ENCODE measurements around the gene AP5S1. TPM values are rescaled to one million over a fixed set of nuclear protein-coding genes. Genes with fewer than 3 reads are reported as not detected.

AP5S1 gene
- total RNA-seq, 1 donor from 2014 or later, result 8.9 TPM

- Histone ChIP-seq H3K4me3 (ENCODE audit: low read length in 3 of 3) (no peak overlapping the region), H3K36me3 (ENCODE audit: control insufficient read depth in 3 of 3, insufficient read depth in 3 of 3, low read length in 3 of 3) (peaks cover 0 to 5% (median 5%) of the 10 kb centered on the region in 3 donors), H3K27me3 (ENCODE audit: control insufficient read depth in 3 of 3, insufficient read depth in 3 of 3, low read length in 3 of 3) (peaks cover 4 to 11% (median 8%) of the 10 kb centered on the region in 3 donors), H3K27ac (ENCODE audit: low read depth, low read length) (no peak overlapping the region), H3K9ac (ENCODE audit: low read depth in 1 of 3, low read length in 3 of 3) (no peak overlapping the region), H3K9me3 (ENCODE audit: control insufficient read depth in 3 of 3, low read length in 3 of 3) (no peaks in the 10 kb centered on the region), H3K4me1 (ENCODE audit: control insufficient read depth in 3 of 3, insufficient read depth in 3 of 3, low read length in 3 of 3) (peaks cover 35 to 58% (median 41%) of the 10 kb centered on the region in 3 donors)
Observed at GRCh38 chr20:3783068-3783489, 37.3 kb upstream of the AP5S1 start.

DNA sequence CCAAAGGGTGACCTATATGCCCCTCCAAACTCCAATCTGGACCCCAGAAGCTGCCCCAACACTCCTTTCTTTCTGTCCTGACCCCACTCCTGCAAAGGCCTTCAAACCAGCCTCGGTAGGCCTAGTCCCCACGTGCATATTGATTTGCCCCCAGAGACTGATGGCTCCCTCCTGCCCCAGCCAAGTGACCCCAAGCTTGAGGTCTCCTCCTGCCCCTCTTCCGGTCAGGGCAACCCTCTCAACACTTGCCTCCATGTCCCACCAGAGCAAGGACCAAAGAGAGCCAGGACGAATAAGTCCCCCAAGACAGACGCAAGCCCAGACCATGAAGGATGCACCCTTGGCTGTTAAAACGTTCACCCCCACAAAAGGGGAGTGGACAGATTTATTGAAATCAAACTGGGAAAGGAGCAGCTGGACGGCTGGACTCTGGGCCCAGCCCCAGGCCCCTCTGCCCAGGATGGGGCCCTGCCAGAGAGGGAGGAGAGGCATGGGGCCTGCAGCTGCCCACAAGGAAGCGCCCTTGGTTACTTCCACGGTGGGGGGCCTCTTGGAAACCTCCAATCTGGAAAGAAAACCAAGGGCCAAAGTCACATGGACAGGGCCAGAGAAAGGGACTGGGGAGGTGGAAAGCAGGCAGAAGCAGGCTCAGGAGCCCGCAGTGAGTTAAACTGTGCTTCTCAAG is 36.7 kb upstream of the AP5S1 start:
- Histone ChIP-seq H3K27me3 (ENCODE audit: control insufficient read depth in 3 of 3, insufficient read depth in 3 of 3, low read length in 3 of 3) (peaks cover 0 to 5% (median 3%) of the 10 kb centered on the region in 3 donors), H3K4me3 (ENCODE audit: low read length in 3 of 3) (no peak overlapping the region), H3K27ac (ENCODE audit: low read depth, low read length) (no peak overlapping the region), H3K4me1 (ENCODE audit: control insufficient read depth in 3 of 3, insufficient read depth in 3 of 3, low read length in 3 of 3) (peaks cover 31 to 54% (median 38%) of the 10 kb centered on the region in 3 donors), H3K9me3 (ENCODE audit: control insufficient read depth in 3 of 3, low read length in 3 of 3) (no peaks in the 10 kb centered on the region), H3K36me3 (ENCODE audit: control insufficient read depth in 3 of 3, insufficient read depth in 3 of 3, low read length in 3 of 3) (peaks cover 0 to 5% (median 5%) of the 10 kb centered on the region in 3 donors), H3K9ac (ENCODE audit: low read depth in 1 of 3, low read length in 3 of 3) (peak overlapping the region in 2 of 3 donors; percentile 32 to 50)

DNA sequence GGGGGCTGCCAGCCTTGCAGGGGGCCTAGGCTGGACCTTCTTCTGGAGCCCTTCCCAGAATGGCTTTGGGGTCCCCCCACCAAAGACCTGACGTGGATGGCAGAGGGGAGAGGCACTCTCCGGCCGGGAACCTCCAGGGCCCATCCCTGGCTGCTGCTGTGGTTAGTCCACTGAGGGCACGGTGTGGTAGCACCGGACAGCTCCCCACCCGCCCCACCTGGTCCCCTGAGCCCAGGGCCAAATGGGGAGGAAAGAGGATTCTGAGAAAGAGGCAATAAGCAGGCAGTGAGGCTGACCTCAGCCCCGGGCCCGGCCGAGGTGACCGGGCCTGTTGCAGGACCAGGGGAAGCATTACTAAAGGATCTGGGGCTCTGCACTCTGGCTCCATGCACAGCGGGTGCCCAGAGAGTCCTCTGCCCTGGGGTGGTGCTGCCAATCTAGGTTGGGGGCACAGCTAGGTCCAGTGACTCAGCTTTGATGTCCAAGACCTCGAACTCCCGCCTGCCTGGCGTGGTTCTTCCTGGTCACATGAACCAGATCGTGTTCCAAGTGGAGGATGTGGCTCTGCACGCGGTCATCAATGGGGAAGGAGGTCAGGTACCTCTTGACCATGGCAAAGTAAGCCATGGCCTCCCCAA is 36.0 kb upstream of the AP5S1 start:
- peak overlapping the region; percentile 13 to 84 (median 81) for H3K4me3 ChIP-seq (ENCODE audit: low read length in 3 of 3)
- no peaks in the 10 kb centered on the region for H3K27me3 ChIP-seq (ENCODE audit: control insufficient read depth in 3 of 3, insufficient read depth in 3 of 3, low read length in 3 of 3)
- H3K4me1 ChIP-seq (ENCODE audit: control insufficient read depth in 3 of 3, insufficient read depth in 3 of 3, low read length in 3 of 3), result peaks cover 31 to 59% (median 38%) of the 10 kb centered on the region in 3 donors
- no peaks in the 10 kb centered on the region for H3K9me3 ChIP-seq (ENCODE audit: control insufficient read depth in 3 of 3, low read length in 3 of 3)
- H3K27ac ChIP-seq (ENCODE audit: low read depth, low read length), result no peak overlapping the region
- H3K36me3 ChIP-seq (ENCODE audit: control insufficient read depth in 3 of 3, insufficient read depth in 3 of 3, low read length in 3 of 3), result peaks cover 0 to 5% (median 5%) of the 10 kb centered on the region in 3 donors
- H3K9ac ChIP-seq (ENCODE audit: low read depth in 1 of 3, low read length in 3 of 3), result peak overlapping the region in 2 of 3 donors; percentile 69 to 84

DNA sequence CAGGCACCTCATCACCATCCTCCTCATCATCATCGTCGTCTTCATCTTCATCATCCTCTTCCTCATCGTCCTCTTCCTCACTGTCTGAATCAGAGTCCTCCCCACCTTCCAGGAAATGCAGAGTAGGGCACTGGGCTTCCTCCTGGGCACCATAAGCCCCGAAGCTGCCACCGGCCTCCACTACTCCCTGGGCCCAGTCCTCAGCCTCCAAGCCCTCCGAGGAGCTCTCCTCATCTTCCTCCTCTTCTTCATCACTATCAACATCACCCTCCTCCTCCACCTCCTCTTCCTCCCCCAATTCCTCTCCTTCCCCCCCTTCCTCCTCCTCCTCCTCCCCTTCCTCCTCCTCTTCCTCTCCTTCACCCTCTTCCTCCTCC is 35.5 kb upstream of the AP5S1 start:
- Histone ChIP-seq H3K9ac (ENCODE audit: low read depth in 1 of 3, low read length in 3 of 3) (peak overlapping the region in 2 of 3 donors; percentile 69 to 84), H3K27me3 (ENCODE audit: control insufficient read depth in 3 of 3, insufficient read depth in 3 of 3, low read length in 3 of 3) (no peaks in the 10 kb centered on the region), H3K9me3 (ENCODE audit: control insufficient read depth in 3 of 3, low read length in 3 of 3) (no peaks in the 10 kb centered on the region), H3K4me3 (ENCODE audit: low read length in 3 of 3) (peak overlapping the region in 2 of 3 donors; percentile 81 to 84), H3K27ac (ENCODE audit: low read depth, low read length) (no peak overlapping the region), H3K4me1 (ENCODE audit: control insufficient read depth in 3 of 3, insufficient read depth in 3 of 3, low read length in 3 of 3) (peaks cover 31 to 59% (median 38%) of the 10 kb centered on the region in 3 donors), H3K36me3 (ENCODE audit: control insufficient read depth in 3 of 3, insufficient read depth in 3 of 3, low read length in 3 of 3) (peaks cover 0 to 5% (median 5%) of the 10 kb centered on the region in 3 donors)

DNA sequence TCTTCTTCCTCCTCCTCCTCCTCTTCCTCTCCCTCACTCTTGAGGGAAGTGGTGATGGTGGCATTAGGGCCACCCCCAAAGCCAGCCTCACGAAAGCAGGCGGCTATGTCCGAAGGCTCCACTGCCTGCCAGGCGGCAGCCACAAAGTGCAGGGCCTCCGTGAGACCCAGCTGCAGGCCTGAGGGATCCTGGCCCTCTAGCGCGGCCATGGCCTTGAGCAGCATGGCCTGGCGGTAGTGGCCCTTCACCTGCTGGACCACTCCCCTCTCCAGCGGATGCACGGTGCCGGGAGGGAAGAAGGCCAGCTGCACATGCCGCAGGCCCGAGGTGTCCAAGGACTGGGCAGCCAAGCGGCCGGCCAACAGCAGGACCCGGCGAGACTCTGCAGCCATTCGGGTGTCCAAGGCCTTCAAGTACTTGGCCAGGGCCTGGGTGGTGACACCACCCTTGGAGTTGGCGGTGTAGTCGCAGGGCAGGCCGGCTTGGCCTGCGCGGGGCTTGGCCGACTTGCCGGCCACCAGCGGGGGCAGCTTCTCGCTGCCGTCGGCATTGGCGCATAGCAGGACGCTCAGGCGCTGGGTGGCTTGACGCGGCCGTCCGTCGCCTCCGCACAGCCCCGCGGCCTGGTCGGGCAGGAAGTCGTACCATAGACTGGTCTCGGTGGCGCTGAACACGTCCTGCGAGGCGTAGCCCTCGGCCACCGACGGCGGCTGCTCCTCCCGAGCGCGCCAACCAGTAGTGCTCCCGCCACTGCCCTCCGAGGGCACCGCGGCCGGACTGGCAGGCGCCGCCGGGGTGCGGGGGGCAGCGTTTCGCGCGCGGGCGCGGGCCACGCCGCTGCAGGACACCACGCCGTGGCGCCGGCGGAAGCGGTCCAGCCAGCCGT is 34.9 kb upstream of the AP5S1 start:
- H3K27me3 ChIP-seq (ENCODE audit: control insufficient read depth in 3 of 3, insufficient read depth in 3 of 3, low read length in 3 of 3), result no peaks in the 10 kb centered on the region
- peaks cover 31 to 57% (median 38%) of the 10 kb centered on the region in 3 donors for H3K4me1 ChIP-seq (ENCODE audit: control insufficient read depth in 3 of 3, insufficient read depth in 3 of 3, low read length in 3 of 3)
- H3K36me3 ChIP-seq (ENCODE audit: control insufficient read depth in 3 of 3, insufficient read depth in 3 of 3, low read length in 3 of 3), result peaks cover 0 to 5% (median 5%) of the 10 kb centered on the region in 3 donors
- H3K27ac ChIP-seq (ENCODE audit: low read depth, low read length), result peak overlapping the region; percentile 52
- peak overlapping the region; percentile 81 to 88 (median 84) for H3K4me3 ChIP-seq (ENCODE audit: low read length in 3 of 3)
- H3K9me3 ChIP-seq (ENCODE audit: control insufficient read depth in 3 of 3, low read length in 3 of 3), result no peaks in the 10 kb centered on the region
- peak overlapping the region; percentile 69 to 84 (median 74) for H3K9ac ChIP-seq (ENCODE audit: low read depth in 1 of 3, low read length in 3 of 3)

DNA sequence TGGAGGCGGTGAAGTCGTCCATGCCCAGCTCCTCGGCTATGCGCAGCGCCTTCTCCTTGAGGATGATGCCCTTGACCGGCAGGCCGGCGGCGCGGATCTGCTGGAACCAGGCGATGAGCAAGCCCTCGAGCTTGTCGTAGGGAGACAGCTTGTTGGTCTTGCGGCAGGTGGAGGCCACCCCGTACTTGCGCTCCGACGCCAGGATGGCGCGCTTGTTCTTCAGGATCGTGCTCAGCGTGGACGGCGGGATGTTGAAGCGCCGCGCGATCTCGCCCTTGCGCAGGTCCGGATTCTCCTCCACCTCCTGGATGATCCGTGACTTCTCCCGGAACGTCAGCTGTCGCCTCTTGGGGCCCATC is 34.2 kb upstream of the AP5S1 start:
- Histone ChIP-seq H3K36me3 (ENCODE audit: control insufficient read depth in 3 of 3, insufficient read depth in 3 of 3, low read length in 3 of 3) (peaks cover 0 to 5% (median 5%) of the 10 kb centered on the region in 3 donors), H3K9ac (ENCODE audit: low read depth in 1 of 3, low read length in 3 of 3) (peak overlapping the region; percentile 69 to 84 (median 74)), H3K9me3 (ENCODE audit: control insufficient read depth in 3 of 3, low read length in 3 of 3) (no peaks in the 10 kb centered on the region), H3K4me3 (ENCODE audit: low read length in 3 of 3) (peak overlapping the region; percentile 81 to 88 (median 84)), H3K27ac (ENCODE audit: low read depth, low read length) (peak overlapping the region; percentile 52), H3K4me1 (ENCODE audit: control insufficient read depth in 3 of 3, insufficient read depth in 3 of 3, low read length in 3 of 3) (peaks cover 27 to 50% (median 33%) of the 10 kb centered on the region in 3 donors), H3K27me3 (ENCODE audit: control insufficient read depth in 3 of 3, insufficient read depth in 3 of 3, low read length in 3 of 3) (no peaks in the 10 kb centered on the region)

- no peaks in the 10 kb centered on the region for H3K27me3 ChIP-seq (ENCODE audit: control insufficient read depth in 3 of 3, insufficient read depth in 3 of 3, low read length in 3 of 3)
- peaks cover 26 to 45% (median 30%) of the 10 kb centered on the region in 3 donors for H3K4me1 ChIP-seq (ENCODE audit: control insufficient read depth in 3 of 3, insufficient read depth in 3 of 3, low read length in 3 of 3)
- peak within 1 kb of the TSS; percentile 52 for H3K27ac ChIP-seq (ENCODE audit: low read depth, low read length)
- H3K36me3 ChIP-seq (ENCODE audit: control insufficient read depth in 3 of 3, insufficient read depth in 3 of 3, low read length in 3 of 3), result peaks cover 0 to 5% (median 5%) of the 10 kb centered on the region in 3 donors
- peak within 1 kb of the TSS; percentile 81 to 88 (median 84) for H3K4me3 ChIP-seq (ENCODE audit: low read length in 3 of 3)
- peak within 1 kb of the TSS; percentile 69 to 84 (median 74) for H3K9ac ChIP-seq (ENCODE audit: low read depth in 1 of 3, low read length in 3 of 3)
- no peaks in the 10 kb centered on the region for H3K9me3 ChIP-seq (ENCODE audit: control insufficient read depth in 3 of 3, low read length in 3 of 3)
Observed at GRCh38 chr20:3786665-3787323, 33.6 kb upstream of the AP5S1 start, which contains the start of gene CENPB. Gene CENPB (minus strand): TSS chr20:3786740. CDS start chr20:3786483, 257 bp downstream.

DNA sequence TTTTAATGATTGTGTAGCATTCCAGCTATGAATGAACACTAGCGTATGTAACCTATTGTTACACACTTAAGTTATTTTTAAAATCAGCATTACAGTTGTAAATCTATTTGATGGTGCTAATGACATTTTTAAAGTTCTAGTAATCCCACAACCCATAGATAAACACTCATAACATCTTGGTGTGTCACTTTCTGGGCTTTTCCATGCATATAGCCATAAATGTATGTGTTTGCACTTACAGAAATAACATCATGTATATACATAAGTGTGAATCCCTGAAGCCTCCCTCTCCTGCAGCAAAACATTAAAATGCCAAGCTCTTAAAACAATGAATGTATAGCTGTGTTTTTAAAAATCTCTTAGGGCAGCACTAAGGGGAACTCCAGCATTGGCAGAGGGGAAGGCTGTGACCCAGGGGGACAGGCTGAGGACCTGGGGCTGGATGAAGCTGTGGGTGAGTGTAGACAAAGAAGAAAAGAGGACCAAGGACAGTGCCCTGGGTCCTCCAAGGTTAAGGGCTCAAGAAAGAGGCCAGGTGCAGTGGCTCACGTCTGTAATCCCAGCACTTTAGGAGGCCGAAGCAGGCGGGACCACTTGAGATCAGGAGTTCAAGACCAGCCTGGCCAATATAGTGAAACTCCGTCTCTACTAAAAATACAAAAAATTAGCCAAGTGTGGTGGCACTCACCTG is 32.9 kb upstream of the AP5S1 start:
- peaks cover 26 to 45% (median 30%) of the 10 kb centered on the region in 3 donors for H3K4me1 ChIP-seq (ENCODE audit: control insufficient read depth in 3 of 3, insufficient read depth in 3 of 3, low read length in 3 of 3)
- H3K9me3 ChIP-seq (ENCODE audit: control insufficient read depth in 3 of 3, low read length in 3 of 3), result no peaks in the 10 kb centered on the region
- H3K27ac ChIP-seq (ENCODE audit: low read depth, low read length), result no peak overlapping the region
- no peaks in the 10 kb centered on the region for H3K27me3 ChIP-seq (ENCODE audit: control insufficient read depth in 3 of 3, insufficient read depth in 3 of 3, low read length in 3 of 3)
- peak overlapping the region in 2 of 3 donors; percentile 15 to 47 for H3K9ac ChIP-seq (ENCODE audit: low read depth in 1 of 3, low read length in 3 of 3)
- H3K4me3 ChIP-seq (ENCODE audit: low read length in 3 of 3), result peak overlapping the region in 1 of 3 donors; percentile 65
- H3K36me3 ChIP-seq (ENCODE audit: control insufficient read depth in 3 of 3, insufficient read depth in 3 of 3, low read length in 3 of 3), result peaks cover 0 to 5% (median 5%) of the 10 kb centered on the region in 3 donors

Measured in skeletal muscle tissue (tissue), 4 donors.